ENCODE data around the gene CNIH2. TPM values are rescaled to one million over a fixed set of nuclear protein-coding genes. Genes with fewer than 3 reads are reported as not detected.

CNIH2 gene
- total and polyA plus RNA-seq, 2 of the 13 experiments (the other 11 are each of a cell fraction or from before 2014, with no cell fraction given), result 0.60 to 0.69 TPM

GRCh38 chr11:66268244-66268951, 9.6 kb upstream of the CNIH2 start, which contains the start of gene RAB1B (continued):
- TF ChIP-seq PRDM15 (CRISPR knock-in tag; IDR thresholded peaks at IDR 0.05), result no peak
- no peak for TF ChIP-seq ARID2 (CRISPR knock-in tag; IDR thresholded peaks at IDR 0.05; ENCODE audit: borderline replicate concordance)
- no peak for TF ChIP-seq AHDC1 (CRISPR knock-in tag; IDR thresholded peaks at IDR 0.05; ENCODE audit: borderline replicate concordance)
- TF ChIP-seq SMYD3 (CRISPR knock-in tag; IDR thresholded peaks at IDR 0.05), result no peak
- 0 out of 2 replicates have a peak, but pooled peaks have one; percentile 22 for TF ChIP-seq ZNF124 (CRISPR knock-in tag; IDR thresholded peaks at IDR 0.05)
- no peak for TF ChIP-seq ZNF567 (CRISPR knock-in tag; IDR thresholded peaks at IDR 0.05; ENCODE audit: borderline replicate concordance)
- no peak for TF ChIP-seq ATF5 (CRISPR knock-in tag; IDR thresholded peaks at IDR 0.05; ENCODE audit: low read depth)
- TF ChIP-seq ZSCAN22 (CRISPR knock-in tag; IDR thresholded peaks at IDR 0.05), result no peak
- TF ChIP-seq ZNF468 (CRISPR knock-in tag; IDR thresholded peaks at IDR 0.05), result no peak
- no peak for TF ChIP-seq ATF1 (CRISPR knock-in tag; IDR thresholded peaks at IDR 0.05)
- no peak for TF ChIP-seq PAWR (CRISPR knock-in tag; IDR thresholded peaks at IDR 0.05; ENCODE audit: borderline replicate concordance)
- no peak for TF ChIP-seq TBX3 (IDR thresholded peaks at IDR 0.05; ENCODE audit: borderline replicate concordance)
- no peak for TF ChIP-seq SMARCC2 (IDR thresholded peaks at IDR 0.05)
- TF ChIP-seq HNF1A (IDR thresholded peaks at IDR 0.05; ENCODE audit: low read depth), result 0 out of 2 replicates have a peak, but pooled peaks have one; percentile 23
- no peak for TF ChIP-seq HNF1A (CRISPR knock-in tag; IDR thresholded peaks at IDR 0.05; ENCODE audit: borderline replicate concordance)

Data from HepG2 (cell line).